DMS114 treated with DMSO at 0.1 percent for 48 hours (cell line): Measurements from ENCODE around the gene MAP2K4.
"Not testable (repeated sequence)": the region's sequence is repeated elsewhere in the genome, so short reads cannot be mapped to it uniquely, and the experiment has no call there.

Experiments used
- DNase-seq: peaks from one replicate; lab custom pipeline; 2025; ENCODE audit not compliant: unreplicated experiment; lab: John Stamatoyannopoulos, UW

The MAP2K4 gene

GRCh38 chr17:12136243-12136642 is 115.6 kb downstream of the MAP2K4 start:
- no peak for DNase-seq

GRCh38 chr17:12136646-12137045 is 116.0 kb downstream of the MAP2K4 start:
- DNase-seq: no peak

- DNase-seq: no peak
Measured at GRCh38 chr17:12137859-12138258, 117.2 kb downstream of the MAP2K4 start.

- DNase-seq: no peak
Measured at GRCh38 chr17:12140685-12141084, 120.0 kb downstream of the MAP2K4 start.

GRCh38 chr17:12162187-12162586 is 141.5 kb downstream of the MAP2K4 start:
- DNase-seq: not testable (repeated sequence)

GRCh38 chr17:12164085-12164484 is 143.4 kb downstream of the MAP2K4 start:
- no peak for DNase-seq

GRCh38 chr17:12178644-12179330 is 158.1 kb downstream of the MAP2K4 start:
- no peak for DNase-seq

GRCh38 chr17:12180644-12181261 is 160.1 kb downstream of the MAP2K4 start:
- no peak for DNase-seq

GRCh38 chr17:12187658-12188057 is 167.0 kb downstream of the MAP2K4 start:
- no peak for DNase-seq

GRCh38 chr17:12193144-12193735 is 172.6 kb downstream of the MAP2K4 start:
- DNase-seq: no peak
